Thyroid gland (tissue), 4 donors: ENCODE measurements around the gene OTULIN.

ENCODE experiments used
- CTCF ChIP-seq, 6 experiments: fragments of 200-600 bp in 3 of 6; fragments of 450-650 bp in 3 of 6; sonication (generic) in 3 of 6; IDR thresholded peaks; one replicate each; pipeline ENCODE4 v1.5.1; 2016 to 2019; ENCODE audit warnings: antibody characterized with exemption in 6 of 6, mild to moderate bottlenecking in 2 of 6, inconsistent platforms in 1 of 6, moderate library complexity in 1 of 6
- POLR2A ChIP-seq, 2 donors: fragments of 450-650 bp; IDR thresholded peaks; one replicate each; pipeline ENCODE4 v1.6.1; 2017; ENCODE audit warnings: antibody characterized with exemption in 2 of 2, mild to moderate bottlenecking in 2 of 2, moderate library complexity in 1 of 2

GRCh38 chr5:14720236-14720923 is 55.9 kb downstream of the OTULIN start:
- no peak for TF ChIP-seq CTCF (IDR thresholded peaks at IDR 0.05)
- TF ChIP-seq POLR2A (IDR thresholded peaks at IDR 0.05) = no peak
